Neutrophil (primary cell): Measurements from ENCODE around the gene CCDC138.

Source experiments
- H3K27ac ChIP-seq: fragments of 200-600 bp; sonication (generic); 2 replicates; pipeline ENCODE4 v1.5.1; 2016; ENCODE audit warnings: mild to moderate bottlenecking, moderate library complexity
- H3K27me3 ChIP-seq: fragments of 200-600 bp; sonication (generic); 2 replicates; pipeline ENCODE4 v1.6.0; 2016; ENCODE audit warnings: mild to moderate bottlenecking
- H3K36me3 ChIP-seq: fragments of 200-600 bp; sonication (generic); 2 replicates; pipeline ENCODE4 v1.5.1; 2017
- H3K4me1 ChIP-seq, 2 experiments: fragments of 200-600 bp in 1 of 2; sonication (generic) in 1 of 2; 1 replicate in 1 of 2; 2 replicates in 1 of 2; pipeline versions ENCODE4 v1.5.1 to v1.6.1; 2013 to 2016; ENCODE audit warnings: low read depth in 1 of 2, low read length in 1 of 2, mild to moderate bottlenecking in 1 of 2, moderate library complexity in 1 of 2; ENCODE audit not compliant: control insufficient read depth in 1 of 2, insufficient read depth in 1 of 2
- H3K4me3 ChIP-seq, 2 experiments: fragments of 200-600 bp in 1 of 2; sonication (generic) in 1 of 2; 1 replicate in 1 of 2; 2 replicates in 1 of 2; pipeline ENCODE4 v1.5.1; 2013 to 2016; ENCODE audit warnings: low read depth in 1 of 2, low read length in 1 of 2, mild to moderate bottlenecking in 1 of 2, moderate library complexity in 1 of 2
- H3K9me3 ChIP-seq: fragments of 200-600 bp; sonication (generic); 2 replicates; pipeline ENCODE4 v1.5.1; 2016
- TF ChIP-seq, protein P1 (sequence below): fragments of 200-600 bp; sonication (generic); IDR thresholded peaks from 2 replicates; pipeline ENCODE4 v1.5.1; 2016; ENCODE audit warnings: antibody characterized with exemption

The CCDC138 gene

DNA sequence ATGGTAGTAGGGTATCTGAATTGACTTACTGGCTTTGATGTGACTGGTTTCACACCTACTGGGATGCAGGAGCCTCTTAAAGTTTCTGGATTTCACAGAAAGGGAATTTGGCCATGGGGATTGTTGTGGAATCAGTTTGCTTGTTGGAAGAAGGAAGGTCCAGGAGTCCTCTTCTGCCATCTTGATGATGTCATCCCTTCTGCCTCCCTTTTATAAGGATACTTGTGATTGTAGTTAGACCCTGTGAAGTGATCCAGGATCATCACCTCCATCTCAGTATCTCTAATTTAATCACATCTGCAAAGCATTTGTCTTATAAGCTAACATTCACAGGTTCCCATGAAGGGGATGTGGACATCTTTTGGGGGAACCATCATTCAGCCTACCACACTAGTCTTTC, 79.5 kb downstream of the CCDC138 start:
- no peaks in the 10 kb centered on the region for H3K4me1 ChIP-seq
- H3K4me3 ChIP-seq, result no peak overlapping the region
- H3K36me3 ChIP-seq, result no peaks in the 10 kb centered on the region
- H3K27me3 ChIP-seq, result no peaks in the 10 kb centered on the region
- TF ChIP-seq, protein P1, sequence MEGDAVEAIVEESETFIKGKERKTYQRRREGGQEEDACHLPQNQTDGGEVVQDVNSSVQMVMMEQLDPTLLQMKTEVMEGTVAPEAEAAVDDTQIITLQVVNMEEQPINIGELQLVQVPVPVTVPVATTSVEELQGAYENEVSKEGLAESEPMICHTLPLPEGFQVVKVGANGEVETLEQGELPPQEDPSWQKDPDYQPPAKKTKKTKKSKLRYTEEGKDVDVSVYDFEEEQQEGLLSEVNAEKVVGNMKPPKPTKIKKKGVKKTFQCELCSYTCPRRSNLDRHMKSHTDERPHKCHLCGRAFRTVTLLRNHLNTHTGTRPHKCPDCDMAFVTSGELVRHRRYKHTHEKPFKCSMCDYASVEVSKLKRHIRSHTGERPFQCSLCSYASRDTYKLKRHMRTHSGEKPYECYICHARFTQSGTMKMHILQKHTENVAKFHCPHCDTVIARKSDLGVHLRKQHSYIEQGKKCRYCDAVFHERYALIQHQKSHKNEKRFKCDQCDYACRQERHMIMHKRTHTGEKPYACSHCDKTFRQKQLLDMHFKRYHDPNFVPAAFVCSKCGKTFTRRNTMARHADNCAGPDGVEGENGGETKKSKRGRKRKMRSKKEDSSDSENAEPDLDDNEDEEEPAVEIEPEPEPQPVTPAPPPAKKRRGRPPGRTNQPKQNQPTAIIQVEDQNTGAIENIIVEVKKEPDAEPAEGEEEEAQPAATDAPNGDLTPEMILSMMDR, result no peak
- H3K27ac ChIP-seq, result no peak overlapping the region
- no peaks in the 10 kb centered on the region for H3K9me3 ChIP-seq

DNA sequence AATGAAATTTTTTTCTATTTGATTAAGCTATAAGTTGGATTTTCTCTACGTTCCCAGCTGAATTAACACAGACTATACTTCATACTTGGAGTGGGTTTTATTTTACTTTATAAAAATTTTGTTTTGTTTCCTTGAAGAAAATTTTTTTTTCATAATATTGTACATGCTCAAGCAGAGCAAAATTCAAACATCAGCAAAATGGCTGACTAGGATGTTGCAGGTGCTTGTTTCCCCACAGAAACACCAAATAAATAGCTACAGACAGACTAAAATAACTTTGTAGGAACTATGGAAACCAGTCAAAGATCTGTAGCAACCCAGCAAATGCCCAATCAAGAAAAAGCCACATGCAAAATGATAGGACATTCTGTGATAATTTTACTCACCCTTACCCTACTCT, 82.3 kb downstream of the CCDC138 start:
- TF ChIP-seq, protein P1, result no peak
- Histone ChIP-seq H3K9me3 (no peaks in the 10 kb centered on the region), H3K27ac (no peak overlapping the region), H3K4me1 (no peaks in the 10 kb centered on the region), H3K4me3 (no peak overlapping the region), H3K27me3 (no peaks in the 10 kb centered on the region), H3K36me3 (no peaks in the 10 kb centered on the region)

DNA sequence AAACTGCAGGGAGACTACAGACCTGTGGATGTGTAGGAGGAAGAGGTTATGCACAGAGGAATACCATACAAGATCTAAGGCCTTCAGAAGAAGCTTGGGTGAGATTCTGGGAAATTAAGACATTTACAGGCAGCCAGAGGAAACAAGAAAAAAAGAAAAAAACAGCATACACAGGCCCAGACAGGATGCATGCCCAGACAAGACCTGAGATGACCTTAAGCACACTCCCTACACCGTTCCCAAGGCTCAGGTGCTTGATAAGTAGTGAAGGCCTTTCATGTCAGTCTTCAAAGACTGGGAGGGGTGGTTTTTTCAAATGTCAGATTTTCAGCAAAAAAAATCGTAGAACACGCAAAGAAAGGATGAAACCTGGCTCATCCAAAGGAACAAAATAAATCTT, 83.0 kb downstream of the CCDC138 start:
- Histone ChIP-seq H3K36me3 (no peaks in the 10 kb centered on the region), H3K27ac (no peak overlapping the region), H3K4me3 (no peak overlapping the region), H3K4me1 (no peaks in the 10 kb centered on the region), H3K9me3 (no peaks in the 10 kb centered on the region), H3K27me3 (no peaks in the 10 kb centered on the region)
- TF ChIP-seq, protein P1, result no peak

DNA sequence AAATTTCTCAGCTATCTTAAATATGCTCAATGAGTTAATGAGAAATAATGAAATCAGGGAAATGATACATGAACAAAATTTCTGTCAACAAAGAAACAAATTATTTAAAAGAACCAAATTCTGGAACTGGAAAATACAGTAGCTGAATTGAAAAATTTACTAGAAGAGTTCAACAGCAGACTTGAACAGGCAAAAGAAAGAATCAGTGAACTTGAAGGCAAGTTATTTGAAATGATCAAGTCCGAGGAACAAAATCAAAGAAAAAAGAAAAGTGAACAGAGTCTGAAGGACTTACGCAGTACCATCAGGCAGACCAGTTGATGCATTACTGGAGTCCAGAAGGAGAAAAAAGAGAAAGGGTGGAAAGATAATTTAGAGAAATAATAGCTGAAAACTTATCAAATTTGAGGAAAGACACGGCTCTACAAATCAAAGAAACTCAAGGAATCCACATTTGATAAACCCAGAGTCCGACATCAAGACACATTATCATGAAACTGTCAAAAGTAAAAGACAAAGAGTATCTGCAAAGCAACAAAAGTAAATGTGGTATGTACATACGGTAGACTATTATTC, 83.6 kb downstream of the CCDC138 start:
- Histone ChIP-seq H3K4me1 (no peaks in the 10 kb centered on the region), H3K27me3 (no peaks in the 10 kb centered on the region), H3K4me3 (no peak overlapping the region), H3K9me3 (no peaks in the 10 kb centered on the region), H3K36me3 (no peaks in the 10 kb centered on the region), H3K27ac (no peak overlapping the region)
- TF ChIP-seq, protein P1, result no peak

DNA sequence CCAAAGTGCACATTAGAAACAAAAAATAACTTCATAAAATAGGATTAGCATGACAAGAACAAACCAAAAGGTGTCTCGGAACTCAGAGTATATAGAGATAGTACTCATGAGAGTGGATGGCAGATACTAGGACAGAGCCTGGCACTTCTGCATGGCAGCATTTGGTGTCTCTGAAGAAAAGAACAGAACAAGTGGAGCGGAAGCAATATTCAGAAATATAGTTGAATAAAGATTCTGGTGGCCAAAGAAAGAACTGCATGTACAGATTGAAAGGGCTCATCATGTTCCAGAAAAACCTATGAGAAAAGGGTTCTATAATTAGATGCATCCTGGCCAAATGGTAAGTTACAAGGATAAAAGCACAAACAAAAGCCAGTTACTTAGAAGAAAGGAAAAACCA, 90.9 kb downstream of the CCDC138 start:
- Histone ChIP-seq H3K36me3 (no peaks in the 10 kb centered on the region), H3K27ac (no peak overlapping the region), H3K4me1 (no peaks in the 10 kb centered on the region), H3K9me3 (no peaks in the 10 kb centered on the region), H3K27me3 (no peaks in the 10 kb centered on the region), H3K4me3 (no peak overlapping the region)
- TF ChIP-seq, protein P1, result no peak

DNA sequence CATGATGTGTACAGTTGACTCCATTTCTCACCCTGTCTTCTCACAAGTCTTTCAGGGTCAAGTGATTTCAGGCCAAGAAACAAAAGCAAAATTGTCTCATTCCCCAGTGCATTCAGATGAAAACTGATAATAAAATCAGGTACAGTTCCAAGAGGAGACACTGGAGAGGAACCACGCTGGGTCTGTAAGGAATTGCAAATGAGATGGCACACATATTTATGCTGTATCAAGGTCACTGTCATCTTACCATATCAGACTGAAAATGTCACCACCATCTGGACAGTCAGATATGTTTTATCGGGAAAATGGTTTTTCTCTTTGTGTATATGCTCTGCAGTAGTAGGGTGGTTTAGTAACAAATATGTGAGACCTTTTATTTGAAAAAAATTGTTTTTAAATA, 91.7 kb downstream of the CCDC138 start:
- no peak overlapping the region for H3K27ac ChIP-seq
- H3K4me1 ChIP-seq, result no peaks in the 10 kb centered on the region
- no peaks in the 10 kb centered on the region for H3K9me3 ChIP-seq
- no peaks in the 10 kb centered on the region for H3K36me3 ChIP-seq
- H3K4me3 ChIP-seq, result no peak overlapping the region
- TF ChIP-seq, protein P1, result no peak
- no peaks in the 10 kb centered on the region for H3K27me3 ChIP-seq
